Right atrium auricular region (tissue), 2 donors: Measurements from ENCODE around the gene COQ8A. TPM values are rescaled to one million over a fixed set of nuclear protein-coding genes. Genes with fewer than 3 reads are reported as not detected.

ENCODE experiments used
- DNase-seq: peaks from one replicate; pipeline ENCODE4 v3.0.0-alpha.2; 2019; ENCODE audit warnings: low spot score
- H3K27ac ChIP-seq, 2 donors: fragments of 200-600 bp; sonication (generic); 1 replicate in 1 of 2; 2 replicates in 1 of 2; pipeline ENCODE4 v1.5.1; 2016 to 2019
- H3K27me3 ChIP-seq, 2 donors: fragments of 200-600 bp; sonication (generic); one replicate each; pipeline versions ENCODE4 v1.5.1 to v1.6.0; 2017 to 2019
- H3K36me3 ChIP-seq: fragments of 200-600 bp; sonication (generic); one replicate; pipeline ENCODE4 v1.5.1; 2016
- H3K4me1 ChIP-seq, 2 donors: fragments of 200-600 bp; sonication (generic); one replicate each; pipeline versions ENCODE4 v1.5.1 to v1.6.0; 2017 to 2019
- H3K4me3 ChIP-seq, 2 donors: fragments of 200-600 bp; sonication (generic); 1 replicate in 1 of 2; 2 replicates in 1 of 2; pipeline ENCODE4 v1.5.1; 2017 to 2019; ENCODE audit warnings: mild to moderate bottlenecking in 1 of 2, moderate library complexity in 1 of 2
- H3K9me3 ChIP-seq, 2 donors: fragments of 200-600 bp; sonication (generic); one replicate each; pipeline ENCODE4 v1.5.1; 2019
- CTCF ChIP-seq, 2 donors: fragments of 200-600 bp; sonication (generic); IDR thresholded peaks; one replicate each; pipeline ENCODE4 v1.5.1; 2019; ENCODE audit warnings: antibody characterized with exemption in 2 of 2
- total RNA-seq, 2 donors: library from RNA; depleted of rRNA; stranded (reverse); fragments of >200 nt; gene quantifications; one replicate each; pipeline ENCODE4 v1.1.0, GENCODE V29; 2016

The COQ8A gene
- total RNA-seq, 2 donors from 2014 or later, result 158 to 253 TPM

- no peak overlapping the region for H3K4me3 ChIP-seq
- H3K4me1 ChIP-seq, result no peaks in the 10 kb centered on the region
- no peaks in the 10 kb centered on the region for H3K9me3 ChIP-seq
- TF ChIP-seq CTCF (IDR thresholded peaks at IDR 0.05), result no peak
- H3K27me3 ChIP-seq, result no peaks in the 10 kb centered on the region
- no peak overlapping the region for H3K27ac ChIP-seq
- H3K36me3 ChIP-seq, result peaks cover 22% of the 10 kb centered on the region
- no peak for DNase-seq
These were observed 37.5 kb upstream of the COQ8A start for GRCh38 chr1:226902601-226903000.

- H3K27me3 ChIP-seq, result no peaks in the 10 kb centered on the region
- peaks cover 11% of the 10 kb centered on the region for H3K36me3 ChIP-seq
- TF ChIP-seq CTCF (IDR thresholded peaks at IDR 0.05), result no peak
- H3K27ac ChIP-seq, result no peak overlapping the region
- no peaks in the 10 kb centered on the region for H3K9me3 ChIP-seq
- no peaks in the 10 kb centered on the region for H3K4me1 ChIP-seq
- H3K4me3 ChIP-seq, result no peak overlapping the region
- no peak for DNase-seq
These were observed 36.0 kb upstream of the COQ8A start for GRCh38 chr1:226903819-226904716.

GRCh38 chr1:226904772-226905171 lies 35.3 kb upstream of the COQ8A start:
- H3K27ac ChIP-seq, result no peak overlapping the region

GRCh38 chr1:226908419-226908818 lies 31.7 kb upstream of the COQ8A start:
- H3K36me3 ChIP-seq, result no peaks in the 10 kb centered on the region

More at GRCh38 chr1:226904772-226905171, 35.3 kb upstream of the COQ8A start:
- H3K4me3 ChIP-seq, result no peak overlapping the region
- no peaks in the 10 kb centered on the region for H3K27me3 ChIP-seq
- H3K36me3 ChIP-seq, result peaks cover 4% of the 10 kb centered on the region
- H3K9me3 ChIP-seq, result no peaks in the 10 kb centered on the region
- no peak for DNase-seq
- no peaks in the 10 kb centered on the region for H3K4me1 ChIP-seq
- no peak for TF ChIP-seq CTCF (IDR thresholded peaks at IDR 0.05)

GRCh38 chr1:226908913-226909312 lies 31.2 kb upstream of the COQ8A start:
- no peak overlapping the region for H3K4me3 ChIP-seq
- H3K36me3 ChIP-seq, result no peaks in the 10 kb centered on the region
- no peaks in the 10 kb centered on the region for H3K9me3 ChIP-seq
- no peaks in the 10 kb centered on the region for H3K27me3 ChIP-seq
- DNase-seq, result no peak
- H3K4me1 ChIP-seq, result no peaks in the 10 kb centered on the region
- no peak for TF ChIP-seq CTCF (IDR thresholded peaks at IDR 0.05)
- no peak overlapping the region for H3K27ac ChIP-seq

More at GRCh38 chr1:226908419-226908818, 31.7 kb upstream of the COQ8A start:
- Histone ChIP-seq H3K9me3 (no peaks in the 10 kb centered on the region), H3K27ac (no peak overlapping the region), H3K4me1 (no peaks in the 10 kb centered on the region), H3K27me3 (no peaks in the 10 kb centered on the region), H3K4me3 (no peak overlapping the region)
- TF ChIP-seq CTCF (IDR thresholded peaks at IDR 0.05), result no peak
- DNase-seq, result no peak
